Activated CD8-positive, alpha-beta memory T cell treated with anti-CD3 and anti-CD28 coated beads for 4 hours (primary cell): ENCODE data around the gene TPX2.

ENCODE experiments used
- DNase-seq, 2 donors: peaks; one replicate each; pipeline ENCODE4 v3.0.0-alpha.2; 2020; ENCODE audit warnings: low read depth in 2 of 2

The TPX2 gene, protein sequence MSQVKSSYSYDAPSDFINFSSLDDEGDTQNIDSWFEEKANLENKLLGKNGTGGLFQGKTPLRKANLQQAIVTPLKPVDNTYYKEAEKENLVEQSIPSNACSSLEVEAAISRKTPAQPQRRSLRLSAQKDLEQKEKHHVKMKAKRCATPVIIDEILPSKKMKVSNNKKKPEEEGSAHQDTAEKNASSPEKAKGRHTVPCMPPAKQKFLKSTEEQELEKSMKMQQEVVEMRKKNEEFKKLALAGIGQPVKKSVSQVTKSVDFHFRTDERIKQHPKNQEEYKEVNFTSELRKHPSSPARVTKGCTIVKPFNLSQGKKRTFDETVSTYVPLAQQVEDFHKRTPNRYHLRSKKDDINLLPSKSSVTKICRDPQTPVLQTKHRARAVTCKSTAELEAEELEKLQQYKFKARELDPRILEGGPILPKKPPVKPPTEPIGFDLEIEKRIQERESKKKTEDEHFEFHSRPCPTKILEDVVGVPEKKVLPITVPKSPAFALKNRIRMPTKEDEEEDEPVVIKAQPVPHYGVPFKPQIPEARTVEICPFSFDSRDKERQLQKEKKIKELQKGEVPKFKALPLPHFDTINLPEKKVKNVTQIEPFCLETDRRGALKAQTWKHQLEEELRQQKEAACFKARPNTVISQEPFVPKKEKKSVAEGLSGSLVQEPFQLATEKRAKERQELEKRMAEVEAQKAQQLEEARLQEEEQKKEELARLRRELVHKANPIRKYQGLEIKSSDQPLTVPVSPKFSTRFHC

DNA sequence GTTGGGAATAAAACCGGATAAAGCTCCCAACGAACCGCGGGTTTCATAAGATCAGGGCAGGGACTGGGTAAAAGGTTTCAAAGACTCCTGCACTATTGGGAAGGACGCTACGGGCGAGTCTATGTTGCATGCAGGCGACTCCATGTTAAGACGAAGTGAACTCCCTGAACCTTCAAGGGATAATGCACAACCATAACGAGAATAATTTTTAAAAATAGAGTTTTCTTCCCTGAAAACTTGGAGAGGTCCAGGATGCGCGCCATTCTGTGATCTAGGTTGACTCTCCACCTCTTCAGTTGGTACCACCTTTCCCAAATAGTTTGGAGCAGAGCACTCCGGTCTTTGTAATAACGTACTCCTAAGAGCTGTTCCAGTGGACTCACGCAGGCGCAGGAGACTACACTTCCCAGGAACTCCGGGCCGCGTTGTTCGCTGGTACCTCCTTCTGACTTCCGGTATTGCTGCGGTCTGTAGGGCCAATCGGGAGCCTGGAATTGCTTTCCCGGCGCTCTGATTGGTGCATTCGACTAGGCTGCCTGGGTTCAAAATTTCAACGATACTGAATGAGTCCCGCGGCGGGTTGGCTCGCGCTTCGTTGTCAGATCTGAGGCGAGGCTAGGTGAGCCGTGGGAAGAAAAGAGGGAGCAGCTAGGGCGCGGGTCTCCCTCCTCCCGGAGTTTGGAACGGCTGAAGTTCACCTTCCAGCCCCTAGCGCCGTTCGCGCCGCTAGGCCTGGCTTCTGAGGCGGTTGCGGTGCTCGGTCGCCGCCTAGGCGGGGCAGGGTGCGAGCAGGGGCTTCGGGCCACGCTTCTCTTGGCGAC, at the start of gene TPX2:
Gene TPX2 (plus strand): TSS at position 562 of the 821 bp plus-strand sequence. CDS start 18,187 bp downstream, outside the sequence.
- peak; percentile 66 to 79 for DNase-seq

DNA sequence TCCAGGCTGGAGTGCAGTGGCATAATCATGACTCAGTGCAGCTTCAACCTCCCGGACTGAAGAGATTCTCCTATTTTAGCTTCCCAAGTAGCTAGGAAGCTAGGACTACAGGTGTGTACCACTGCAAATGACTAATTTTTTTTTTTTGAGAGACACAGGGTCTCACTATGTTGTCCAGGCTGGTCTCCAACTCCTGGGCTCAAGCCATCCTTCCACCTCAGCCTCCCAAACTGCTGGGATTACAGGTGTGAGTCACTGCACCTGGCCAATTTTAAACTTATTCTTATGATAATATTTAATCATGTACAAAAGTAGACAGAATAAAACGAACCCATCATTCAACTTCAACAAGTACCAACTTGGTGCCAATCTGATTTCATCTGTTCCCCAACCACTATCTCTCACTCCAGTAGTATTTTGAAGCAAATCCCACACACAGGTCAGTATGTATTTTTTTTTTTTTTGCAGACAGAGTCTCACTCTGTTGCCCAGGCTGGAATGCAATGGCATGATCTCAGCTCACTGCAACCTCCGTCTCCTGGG, 48.9 kb upstream of the TPX2 start:
- DNase-seq = no peak

DNA sequence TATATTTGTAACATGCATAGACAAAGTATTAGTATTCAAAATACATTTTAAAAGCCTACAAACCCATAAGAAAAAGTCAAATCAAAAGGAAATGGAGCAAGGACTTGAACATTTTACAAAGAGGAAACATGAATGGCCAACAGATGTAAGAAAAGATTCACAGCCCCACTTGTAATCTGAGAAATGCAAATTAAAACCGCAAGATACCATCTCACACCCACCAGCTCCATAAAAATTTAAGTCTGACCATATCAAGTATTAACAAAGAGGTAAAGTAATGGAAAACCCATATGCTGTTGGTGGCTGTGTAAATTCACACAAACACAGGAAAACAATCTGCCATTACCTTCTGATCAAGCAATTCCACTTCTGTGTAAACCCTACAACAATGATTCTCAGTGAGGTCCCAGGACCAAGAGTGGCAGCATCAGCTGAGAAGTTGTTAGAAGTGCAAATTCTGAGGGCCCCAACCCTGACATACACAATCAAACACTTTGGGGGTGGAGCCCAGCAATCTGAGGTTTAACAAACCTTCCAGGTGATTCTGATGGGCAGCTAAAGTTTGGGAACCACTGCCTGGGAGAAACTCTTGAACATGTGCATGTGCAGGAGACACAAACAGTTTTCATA, 47.3 kb upstream of the TPX2 start:
- DNase-seq = no peak

DNA sequence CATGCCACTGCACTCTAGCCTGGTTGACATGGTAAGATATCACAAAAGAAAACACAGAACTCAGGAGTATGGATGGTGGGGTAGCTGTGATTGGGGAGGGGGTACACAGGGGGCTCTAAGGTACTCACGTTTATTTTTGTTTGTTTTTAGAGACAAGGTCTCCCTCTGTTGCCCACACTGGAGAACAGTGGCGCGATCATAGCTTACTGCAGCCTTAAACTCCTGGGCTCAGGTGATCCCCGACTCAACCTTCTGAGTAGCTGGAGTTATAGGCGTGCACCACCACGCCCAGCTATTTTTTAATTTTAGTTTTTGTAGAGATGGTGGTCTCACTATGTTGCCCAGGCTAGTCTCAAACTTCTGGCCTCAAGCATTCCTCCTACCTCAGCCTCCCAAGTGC, 45.7 kb upstream of the TPX2 start:
- DNase-seq = no peak

DNA sequence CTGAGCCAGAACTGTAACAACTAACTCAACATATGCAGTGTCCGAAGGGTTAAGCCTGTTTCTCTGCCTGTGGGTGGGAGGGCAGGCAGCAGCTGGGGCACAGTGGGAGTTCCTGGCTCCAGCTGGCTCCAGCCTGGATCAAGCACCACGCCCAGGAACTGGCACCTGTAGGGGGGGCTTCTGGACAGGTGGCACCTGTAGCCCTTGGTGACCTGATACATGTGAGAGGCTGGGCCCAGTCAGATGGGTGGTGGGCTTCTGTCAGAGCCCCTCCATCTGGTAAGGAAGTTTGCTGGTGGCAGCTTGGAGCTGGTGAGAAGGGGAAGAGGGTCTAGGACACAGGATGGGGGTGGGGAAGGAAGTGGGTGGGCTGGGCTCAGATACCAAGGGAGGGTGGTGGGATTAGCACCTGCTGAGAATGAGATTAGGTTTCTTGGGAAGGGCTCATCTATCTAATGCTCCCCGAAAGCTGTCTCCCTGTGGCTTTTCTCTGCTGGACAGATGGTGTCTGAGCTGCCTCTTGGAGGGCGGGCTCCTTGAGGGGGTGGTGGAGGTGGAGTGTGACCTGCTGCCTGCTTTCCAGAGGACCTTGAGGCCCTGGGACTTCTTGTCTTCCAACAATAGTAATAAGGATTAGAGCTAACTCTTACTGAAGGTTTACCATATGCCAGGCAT, 45.0 kb upstream of the TPX2 start:
- DNase-seq = no peak

DNA sequence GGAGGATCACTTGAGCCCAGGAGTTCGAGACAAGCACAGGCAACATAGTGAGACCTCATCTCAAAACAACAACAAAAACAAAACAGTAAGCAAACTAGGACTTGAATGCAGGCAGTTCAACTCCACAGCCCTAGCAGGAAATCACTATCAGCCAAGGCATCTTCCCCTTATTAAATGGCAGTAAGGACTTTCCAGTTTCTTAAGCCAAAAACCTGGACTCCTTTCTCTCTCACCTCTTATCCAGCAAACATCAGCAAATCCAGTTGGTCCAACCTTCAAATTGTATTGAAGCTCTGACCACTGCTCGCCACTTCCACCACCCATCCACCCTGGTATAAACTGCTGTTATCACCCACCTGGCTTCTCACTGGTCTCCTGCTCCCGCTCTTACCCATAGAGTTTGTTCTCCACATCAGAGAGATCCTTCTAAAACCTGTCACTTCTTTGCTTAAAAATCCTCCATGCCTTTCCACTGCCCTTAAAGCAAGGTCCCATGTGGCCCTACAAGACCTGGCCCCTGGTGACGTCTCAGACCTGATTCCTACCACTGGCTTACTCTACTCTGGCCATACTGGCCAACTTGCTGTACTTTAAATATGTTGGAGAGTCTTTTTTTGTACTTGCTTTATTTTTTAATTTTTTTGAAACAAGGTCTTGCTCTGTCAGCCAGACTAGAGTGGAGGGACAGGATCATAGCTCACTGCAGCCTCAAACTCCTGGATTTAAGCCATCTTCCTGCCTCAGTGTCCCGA, 44.1 kb upstream of the TPX2 start:
- DNase-seq = no peak

DNA sequence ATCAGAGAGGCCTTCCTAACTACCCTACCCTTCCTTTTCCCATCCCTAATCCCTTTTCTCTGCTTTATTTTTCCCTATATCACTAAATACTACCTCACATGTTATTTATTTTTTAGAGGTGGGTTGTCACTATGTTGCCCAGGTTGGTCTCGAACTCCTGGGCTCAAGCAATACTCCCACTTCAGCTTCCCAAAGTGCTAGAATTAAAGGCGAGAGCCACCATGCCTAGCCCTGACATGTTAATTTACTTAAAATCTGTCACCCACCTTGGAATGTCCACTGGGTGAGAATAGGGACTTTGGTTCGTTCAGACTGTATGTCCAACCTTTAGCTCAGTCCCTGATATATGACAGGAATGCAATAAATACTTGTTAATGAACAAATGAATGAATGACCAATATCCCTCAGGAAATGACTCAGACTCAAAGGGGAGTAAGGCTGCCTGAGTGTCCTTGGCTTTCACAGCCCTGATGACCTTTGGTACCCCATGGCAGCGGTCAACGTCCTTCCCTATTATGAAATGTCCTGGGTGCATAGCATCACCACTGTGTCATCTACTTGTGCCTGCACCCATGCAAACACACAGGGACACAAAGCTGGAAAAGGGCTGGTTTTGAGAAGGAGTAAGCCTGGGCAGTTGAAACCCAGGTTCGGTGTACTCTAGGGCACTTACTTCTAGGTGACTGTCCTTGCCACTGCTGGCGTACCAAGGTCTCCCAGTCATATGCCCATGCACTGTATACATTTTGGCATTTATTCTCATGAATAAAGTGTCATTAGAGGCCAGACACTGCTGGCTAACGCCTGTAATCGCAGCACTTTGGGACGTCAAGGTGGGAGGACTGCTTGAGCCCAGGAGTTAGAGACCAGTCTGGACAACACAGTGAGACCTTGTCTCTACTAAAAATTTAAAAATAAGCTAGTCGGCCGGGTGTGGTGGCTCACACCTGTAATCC, 43.0 kb upstream of the TPX2 start:
- no peak for DNase-seq

DNA sequence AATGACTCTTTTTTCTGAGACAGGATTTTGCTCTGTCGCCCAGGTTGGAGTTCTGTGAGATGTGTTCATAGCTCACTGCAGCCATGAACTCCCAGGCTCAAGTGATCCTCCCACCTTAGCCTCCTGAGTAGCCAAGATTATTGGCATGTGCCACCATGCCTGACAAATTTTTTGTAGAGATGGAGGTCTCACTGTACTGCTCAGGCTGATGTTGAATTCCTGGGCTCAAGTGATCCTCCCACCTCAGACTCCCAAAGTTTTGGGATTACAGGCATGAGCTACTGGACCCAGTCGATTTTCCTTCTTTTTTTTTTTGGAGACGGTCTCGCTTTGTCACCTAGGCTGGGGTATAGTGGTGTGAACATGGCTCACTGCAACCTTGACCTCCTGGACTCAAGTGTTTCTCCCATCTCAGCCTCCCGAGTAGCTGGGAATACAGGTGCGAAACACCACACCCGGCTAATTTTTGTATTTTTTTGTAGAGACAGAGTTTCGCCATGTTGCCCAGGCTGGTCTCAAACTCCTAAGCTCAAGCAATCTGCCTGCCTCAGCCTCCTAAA, 40.8 kb upstream of the TPX2 start:
- DNase-seq = no peak

DNA sequence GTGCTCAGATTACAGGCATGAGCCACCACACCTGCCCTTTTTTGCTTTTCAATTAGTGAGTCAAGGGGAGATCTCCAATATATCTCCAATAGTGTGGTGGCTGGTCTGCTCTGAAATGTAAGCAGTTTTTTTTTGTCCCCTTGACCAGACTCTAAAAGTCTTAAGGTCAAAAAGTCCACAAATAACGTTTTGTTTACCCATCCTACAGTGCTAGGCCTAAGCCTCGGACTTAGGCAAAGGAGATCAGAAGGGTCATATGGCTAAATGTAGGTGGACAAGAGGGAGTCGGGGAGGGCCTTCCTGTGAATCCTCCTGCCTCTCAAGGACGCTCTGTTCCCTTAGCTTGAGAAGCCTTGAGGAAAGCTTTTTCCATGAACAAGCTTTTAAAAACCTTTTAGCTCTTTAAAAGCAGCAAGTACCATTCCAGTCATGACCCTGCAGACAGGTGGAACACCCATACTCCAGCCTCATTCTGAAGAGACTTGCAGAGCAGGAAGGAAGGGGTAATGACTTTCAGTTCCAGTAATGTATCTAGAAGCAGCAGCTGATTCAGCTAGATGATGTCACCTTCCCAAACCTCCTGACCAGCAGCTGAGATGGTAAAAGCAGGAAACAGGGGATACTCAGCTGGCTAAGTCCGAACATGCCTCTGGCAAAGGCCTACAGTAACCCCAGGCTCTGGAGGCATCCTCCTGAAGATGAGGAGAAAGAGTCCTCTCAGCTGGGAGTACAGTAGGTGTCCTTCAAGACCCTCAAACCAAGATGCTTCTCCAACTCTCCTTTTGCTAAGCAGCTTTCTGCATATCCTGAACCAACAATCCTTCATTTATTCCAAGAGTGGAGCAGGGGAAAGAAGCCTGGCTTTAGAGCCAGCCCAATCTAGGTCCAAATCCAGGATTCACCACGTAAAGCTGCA, 40.0 kb upstream of the TPX2 start:
- DNase-seq = no peak

DNA sequence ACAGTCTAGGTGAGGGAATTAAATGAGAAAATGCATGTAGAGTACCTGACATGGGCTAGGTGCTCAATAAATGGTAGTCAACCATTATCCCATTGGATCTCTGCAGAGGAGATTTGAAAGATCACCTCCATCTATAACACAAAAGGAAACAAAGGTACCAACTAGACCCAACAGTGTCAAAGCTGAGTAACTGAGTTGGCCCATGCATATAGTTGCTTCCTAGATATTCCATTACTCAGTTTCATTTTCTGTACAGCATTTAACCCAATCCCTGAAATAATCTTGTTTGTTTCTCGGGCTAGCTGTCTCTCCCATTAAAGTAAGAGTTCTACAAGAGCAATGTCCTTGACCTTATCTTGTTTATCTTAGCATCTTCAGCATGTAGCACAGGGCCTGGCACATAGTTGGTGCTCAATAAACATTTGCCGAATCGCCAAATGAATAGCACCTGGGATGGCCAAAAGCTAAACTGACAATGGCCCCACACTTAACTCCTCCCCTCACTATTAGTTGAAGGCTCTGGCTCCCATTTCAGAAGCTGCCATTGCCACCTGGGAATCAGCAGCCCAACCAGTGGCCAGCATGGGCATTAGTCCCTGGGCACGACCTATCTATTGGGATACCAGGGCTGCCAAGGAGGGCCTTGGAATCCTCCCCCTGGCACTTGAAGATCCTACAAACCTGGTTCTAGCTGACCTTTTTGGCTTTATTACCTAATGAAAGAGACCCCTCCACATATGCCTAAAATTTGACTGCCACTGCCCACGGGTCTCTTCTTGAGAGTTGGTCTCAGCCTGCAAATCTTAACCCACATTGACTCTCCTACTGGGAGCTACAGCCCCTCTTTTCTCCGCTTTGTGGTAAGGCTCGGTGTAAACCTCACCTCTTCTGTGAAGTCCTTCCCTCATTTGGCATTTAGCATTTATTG, 39.0 kb upstream of the TPX2 start:
- DNase-seq = no peak

DNA sequence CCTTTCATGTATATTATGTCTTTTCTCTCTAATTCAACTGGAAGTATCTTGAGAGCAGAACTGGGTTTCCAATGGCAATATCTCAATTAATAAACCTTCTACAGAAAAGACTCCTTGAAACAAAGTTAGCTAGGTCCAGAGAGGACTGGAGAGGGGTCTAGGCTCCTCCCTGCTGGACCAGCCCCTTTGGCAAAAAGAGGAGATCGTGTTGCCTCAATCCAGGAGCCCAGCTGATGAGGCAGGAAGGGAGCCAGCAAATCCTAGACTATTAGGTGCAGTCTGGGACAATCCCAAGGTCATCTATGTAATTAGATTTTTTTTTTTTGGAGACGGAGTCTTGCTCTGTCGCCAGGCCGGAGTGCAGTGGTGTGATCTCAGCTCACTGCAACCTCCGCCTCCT, 38.3 kb upstream of the TPX2 start:
- DNase-seq = no peak

DNA sequence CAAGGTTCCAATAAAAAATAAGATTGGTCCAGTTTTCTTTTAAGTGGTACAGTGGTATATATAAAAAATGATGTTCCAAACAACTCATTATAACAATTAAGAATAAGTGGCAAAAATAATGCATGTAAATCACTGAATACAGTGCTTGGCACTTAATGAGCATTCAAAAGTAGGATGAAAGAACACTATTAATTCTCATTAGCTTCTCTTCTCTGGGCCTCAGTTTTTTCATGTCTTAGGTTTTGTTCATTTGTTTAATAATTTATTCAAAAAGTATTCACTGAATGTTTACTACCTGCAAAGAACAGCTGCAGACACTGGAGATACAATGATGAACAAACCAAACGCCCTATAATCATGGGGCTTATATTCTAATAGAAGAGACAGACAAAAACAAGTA, 37.5 kb upstream of the TPX2 start:
- DNase-seq = no peak

DNA sequence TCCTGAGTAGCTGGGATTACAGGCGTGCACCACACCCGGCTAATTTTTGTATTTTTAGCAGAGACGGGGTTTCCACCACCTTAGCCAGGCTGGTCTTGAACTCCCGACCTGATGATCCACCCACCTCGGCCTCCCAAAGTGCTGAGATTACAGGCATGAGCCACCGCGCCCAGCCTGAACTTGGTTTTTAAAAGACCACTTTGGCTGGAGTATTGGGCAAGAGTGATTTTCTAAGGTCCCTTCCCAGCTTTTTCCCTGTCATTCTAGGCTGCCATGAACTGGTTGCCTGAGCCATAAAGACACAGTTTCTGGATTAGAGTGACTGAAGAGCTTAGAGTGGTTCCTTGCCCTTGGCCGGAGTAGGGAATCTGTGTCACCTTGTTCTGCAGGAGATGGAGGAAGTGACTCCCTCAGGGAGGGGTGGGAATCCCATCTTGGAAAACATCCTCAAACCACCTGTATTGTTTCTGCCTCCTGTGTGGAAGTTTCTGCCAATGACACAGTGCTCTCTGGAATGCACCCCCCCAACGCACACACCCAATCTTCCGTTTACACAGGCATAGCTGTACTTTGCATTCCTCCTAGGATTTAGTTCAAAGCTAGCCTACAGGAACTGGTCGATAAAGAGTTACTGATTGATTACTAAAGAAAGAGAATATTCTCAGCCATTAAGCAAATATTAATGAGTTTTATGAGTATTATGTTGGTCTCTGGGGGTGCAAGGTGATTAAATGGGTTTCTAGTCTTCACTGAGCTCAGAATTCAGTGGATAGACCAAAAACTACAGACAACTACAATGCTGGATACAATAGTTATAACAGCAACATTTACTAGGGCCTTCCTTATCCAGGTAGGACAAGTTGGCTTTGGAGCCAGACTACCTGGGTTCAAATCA, 34.6 kb upstream of the TPX2 start:
- DNase-seq = no peak

DNA sequence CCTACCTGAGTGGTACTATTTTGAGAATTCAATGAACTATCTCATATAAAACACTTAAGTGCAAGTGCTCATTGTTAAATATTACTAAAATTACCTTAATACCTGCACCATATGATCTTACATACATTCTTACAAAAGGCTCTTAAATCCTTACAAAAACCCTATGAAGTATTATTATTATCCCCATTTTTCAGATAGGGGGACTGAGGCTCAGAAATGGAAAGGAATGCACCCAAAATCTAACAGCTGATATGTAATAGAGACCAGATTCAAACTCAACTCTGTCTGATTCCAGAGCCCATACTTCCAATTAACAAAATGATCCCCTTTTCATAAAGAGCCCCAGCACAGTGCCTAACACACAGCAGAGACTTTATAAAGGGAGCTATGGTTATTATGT, 33.9 kb upstream of the TPX2 start:
- DNase-seq = no peak
